ENCODE data around the gene ILF3.
"Not testable (repeated sequence)": the region's sequence is repeated elsewhere in the genome, so short reads cannot be mapped to it uniquely, and the experiment has no call there.

Gene ILF3

DNA sequence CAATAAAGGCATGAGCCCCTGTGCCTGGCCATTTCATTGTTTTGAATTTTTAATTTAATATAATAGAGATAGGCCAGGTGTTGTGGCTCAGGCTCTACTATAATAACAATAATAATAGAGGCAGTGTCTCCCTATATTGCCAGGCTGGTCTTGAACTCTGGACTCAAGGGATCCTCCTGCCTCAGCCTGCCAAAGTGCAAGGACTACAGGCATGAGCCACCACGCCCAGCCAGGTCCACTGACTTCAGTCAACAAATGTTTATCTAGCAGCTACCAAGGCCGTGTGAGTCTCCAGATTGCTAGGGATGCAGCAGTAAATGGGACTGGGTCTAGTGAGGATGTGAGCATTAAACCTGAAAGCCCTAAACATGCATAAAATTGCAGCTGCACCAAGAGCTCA is 13.8 kb upstream of the ILF3 start:
- in situ Hi-C loops (cut with HindIII; ENCODE audit: low pct_ligation_motif_present, low pct_unique_long_range_greater_than_20kb, low sequenced_read_pairs), result no loop called here
- no peak for DNase-seq

DNA sequence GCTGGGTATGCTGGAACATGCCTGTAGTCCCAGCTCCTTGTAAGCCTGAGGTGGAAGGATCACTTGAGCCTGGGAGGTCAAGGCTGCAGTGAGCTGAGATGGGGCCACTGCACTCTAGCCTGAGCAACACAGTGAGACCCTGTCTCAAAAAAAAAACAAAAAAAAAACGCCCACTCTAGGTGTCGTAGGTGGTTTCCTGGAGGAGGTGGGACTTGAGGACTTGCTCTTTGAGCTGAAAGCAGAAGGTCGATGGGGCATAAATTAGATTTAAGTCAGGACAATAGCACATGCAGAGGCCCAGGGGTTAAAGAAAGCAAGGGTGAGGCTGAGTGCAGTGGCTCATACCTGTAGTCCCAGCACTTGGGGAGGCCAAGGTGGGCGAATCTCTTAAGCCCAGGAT is 12.9 kb upstream of the ILF3 start:
- in situ Hi-C loops (cut with HindIII; ENCODE audit: low pct_ligation_motif_present, low pct_unique_long_range_greater_than_20kb, low sequenced_read_pairs), result no loop called here
- DNase-seq, result no peak

DNA sequence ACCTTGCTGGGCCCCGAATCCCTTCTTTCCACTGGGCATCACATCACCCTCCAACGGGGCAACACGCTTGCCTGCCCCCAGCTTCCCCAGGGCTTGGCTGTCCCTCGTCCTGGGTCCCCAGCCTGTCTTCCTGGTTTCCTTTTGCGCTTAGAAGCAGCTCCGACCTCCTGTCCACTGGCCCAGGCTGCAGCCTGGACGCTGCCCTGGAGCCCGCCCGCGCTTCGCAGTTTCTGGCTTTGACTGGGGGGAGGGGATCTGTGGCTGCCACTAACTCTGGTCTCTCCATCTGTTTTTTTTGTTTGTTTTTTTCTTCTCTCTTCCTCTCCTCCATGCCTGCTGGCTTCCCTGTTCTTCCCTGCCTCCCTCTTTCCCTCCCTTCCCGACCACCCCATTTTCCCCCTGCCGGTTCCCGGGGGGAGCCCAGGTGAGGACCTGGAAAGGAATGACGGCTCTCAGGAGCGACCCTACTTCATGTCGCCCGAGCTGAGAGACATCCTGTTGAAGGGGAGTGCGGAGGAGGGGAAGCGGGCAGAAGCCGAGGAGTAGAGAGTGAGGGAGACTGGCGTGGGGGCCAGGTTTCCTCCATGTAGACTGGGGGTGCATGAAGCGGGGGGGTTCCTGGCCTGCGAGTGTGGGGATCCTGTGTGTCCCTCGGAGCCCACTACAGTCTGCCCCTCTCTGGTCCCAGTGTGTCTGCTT is 11.5 kb upstream of the ILF3 start:
- in situ Hi-C loops (cut with HindIII; ENCODE audit: low pct_ligation_motif_present, low pct_unique_long_range_greater_than_20kb, low sequenced_read_pairs), result no loop called here
- no peak for DNase-seq

DNA sequence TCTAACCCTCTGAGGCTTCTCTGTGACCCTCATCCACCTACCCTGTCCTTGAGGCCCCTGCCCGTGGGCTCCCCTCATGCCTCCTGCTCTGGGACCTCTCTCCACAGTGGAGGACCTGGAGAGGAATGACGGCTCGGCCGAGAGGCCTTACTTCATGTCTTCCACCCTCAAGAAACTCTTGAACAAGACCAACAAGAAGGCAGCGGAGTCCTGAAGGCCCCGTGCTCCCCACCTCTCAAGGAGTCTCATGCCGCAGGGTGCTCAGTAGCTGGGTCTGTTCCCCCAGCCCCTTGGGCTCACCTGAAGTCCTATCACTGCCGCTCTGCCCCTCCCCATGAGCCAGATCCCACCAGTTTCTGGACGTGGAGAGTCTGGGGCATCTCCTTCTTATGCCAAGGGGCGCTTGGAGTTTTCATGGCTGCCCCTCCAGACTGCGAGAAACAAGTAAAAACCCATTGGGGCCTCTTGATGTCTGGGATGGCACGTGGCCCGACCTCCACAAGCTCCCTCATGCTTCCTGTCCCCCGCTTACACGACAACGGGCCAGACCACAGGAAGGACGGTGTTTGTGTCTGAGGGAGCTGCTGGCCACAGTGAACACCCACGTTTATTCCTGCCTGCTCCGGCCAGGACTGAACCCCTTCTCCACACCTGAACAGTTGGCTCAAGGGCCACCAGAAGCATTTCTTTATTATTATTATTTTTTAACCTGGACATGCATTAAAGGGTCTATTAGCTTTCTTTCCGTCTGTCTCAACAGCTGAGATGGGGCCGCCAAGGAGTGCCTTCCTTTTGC is 10.8 kb upstream of the ILF3 start:
- no peak for DNase-seq
- in situ Hi-C loops (cut with HindIII; ENCODE audit: low pct_ligation_motif_present, low pct_unique_long_range_greater_than_20kb, low sequenced_read_pairs), result no loop called here

DNA sequence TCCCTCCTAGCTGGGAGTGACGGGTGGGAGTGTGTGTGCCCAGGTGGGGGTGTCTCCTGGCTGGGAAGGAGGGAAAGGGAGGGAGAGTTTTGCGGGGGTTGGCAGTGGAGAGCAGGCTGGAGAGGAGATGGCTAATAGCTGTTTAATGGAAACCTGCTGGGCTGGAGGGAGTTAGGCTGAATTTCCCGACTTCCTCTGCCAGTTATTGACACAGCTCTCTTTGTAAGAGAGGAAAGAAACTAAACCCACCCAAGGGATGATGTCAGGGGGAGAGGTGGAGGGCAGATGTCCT is 10.2 kb upstream of the ILF3 start:
- no peak for DNase-seq
- in situ Hi-C loops (cut with HindIII; ENCODE audit: low pct_ligation_motif_present, low pct_unique_long_range_greater_than_20kb, low sequenced_read_pairs), result no loop called here

DNA sequence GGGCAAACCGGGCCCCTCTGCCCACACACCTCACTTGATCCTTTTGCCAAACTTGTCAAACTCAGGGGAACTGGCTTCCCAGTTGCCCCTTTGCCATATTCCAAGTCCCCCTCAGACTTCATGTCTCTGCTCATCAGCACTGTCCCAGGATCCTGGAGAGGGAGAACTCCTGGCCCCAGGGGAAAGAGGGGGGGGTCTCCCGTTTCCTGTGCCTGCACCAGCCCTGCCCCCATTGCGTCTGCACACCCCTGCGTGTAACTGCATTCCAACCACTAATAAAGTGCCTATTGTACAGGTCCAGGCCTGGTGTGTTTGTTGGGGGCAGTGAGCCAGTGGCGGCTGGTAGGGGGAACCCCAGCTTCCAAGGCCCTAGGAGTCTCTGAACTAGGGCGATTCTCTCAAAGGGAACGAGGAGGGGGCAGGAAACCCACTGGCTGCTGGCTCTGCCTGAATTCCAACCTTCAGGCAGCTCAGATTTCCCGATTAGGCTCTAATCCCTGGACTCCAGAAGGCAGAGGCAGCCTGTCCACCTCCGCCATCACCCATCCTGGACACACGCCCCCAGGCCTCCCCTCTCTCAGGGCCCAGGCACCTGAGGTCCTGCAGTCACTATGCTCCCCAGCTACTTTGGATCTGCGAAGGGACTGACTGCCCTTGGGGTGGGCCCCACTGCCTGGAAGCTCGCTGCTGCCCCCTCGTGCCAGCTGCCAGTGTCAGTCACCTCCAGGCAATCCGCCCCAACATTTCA is 9.7 kb upstream of the ILF3 start:
- peak; percentile 71 for DNase-seq
- in situ Hi-C loops (cut with HindIII; ENCODE audit: low pct_ligation_motif_present, low pct_unique_long_range_greater_than_20kb, low sequenced_read_pairs), result no loop called here

DNA sequence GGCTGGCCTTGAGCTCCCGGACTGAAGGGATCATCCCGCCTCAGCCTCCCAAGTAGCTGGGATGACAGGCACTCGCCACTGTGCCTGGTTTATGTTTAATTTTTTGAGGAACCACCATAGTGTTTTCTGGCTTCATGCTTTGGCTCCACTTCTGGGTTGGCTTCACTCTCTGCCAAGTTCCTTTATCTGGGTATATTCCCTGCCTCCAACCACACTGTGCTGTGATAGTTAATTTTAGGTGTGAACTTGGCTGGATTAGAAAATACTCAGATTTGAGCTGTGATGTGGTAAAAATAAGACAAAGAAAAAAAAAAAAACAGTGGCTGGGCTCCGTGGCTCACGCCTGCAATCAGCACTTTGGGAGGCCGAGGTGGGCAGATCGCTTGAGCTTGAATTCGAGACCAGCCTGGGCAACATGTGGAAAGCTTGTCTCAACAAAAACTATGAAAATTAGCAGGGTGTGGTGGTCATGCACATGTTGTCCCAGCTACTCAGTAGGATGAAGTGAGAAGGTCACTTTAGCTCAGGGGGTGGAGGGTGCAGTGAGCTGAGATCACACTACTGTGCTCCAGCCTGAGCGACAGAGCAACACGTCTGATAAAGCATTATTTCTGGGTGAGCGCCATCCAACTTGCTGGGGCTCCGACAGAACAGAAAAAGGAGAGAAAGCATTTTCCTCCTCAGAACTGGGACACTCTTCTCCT is 7.5 kb upstream of the ILF3 start:
- no peak for DNase-seq
- in situ Hi-C loops (cut with HindIII; ENCODE audit: low pct_ligation_motif_present, low pct_unique_long_range_greater_than_20kb, low sequenced_read_pairs), result no loop called here

DNA sequence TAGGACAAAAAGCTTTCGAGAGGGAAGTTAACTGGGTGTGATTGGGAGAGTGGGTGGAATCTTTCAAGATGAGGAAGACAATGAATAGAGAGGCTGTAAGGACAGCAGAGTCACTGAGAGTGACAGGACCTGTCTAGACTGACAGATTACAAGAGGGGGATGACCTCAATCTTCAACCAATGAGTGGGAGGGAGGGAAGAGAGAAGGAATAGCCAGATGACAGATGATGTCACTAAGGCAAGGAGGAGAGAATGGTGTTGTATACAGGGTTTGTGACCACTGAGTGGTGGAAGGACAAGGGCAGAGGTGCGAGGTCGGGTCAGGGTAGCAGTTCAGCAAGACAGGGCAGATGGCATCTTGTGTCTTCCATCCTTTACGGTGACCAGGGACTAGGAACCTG is 5.8 kb upstream of the ILF3 start:
- in situ Hi-C loops (cut with HindIII; ENCODE audit: low pct_ligation_motif_present, low pct_unique_long_range_greater_than_20kb, low sequenced_read_pairs), result no loop called here
- DNase-seq, result no peak

DNA sequence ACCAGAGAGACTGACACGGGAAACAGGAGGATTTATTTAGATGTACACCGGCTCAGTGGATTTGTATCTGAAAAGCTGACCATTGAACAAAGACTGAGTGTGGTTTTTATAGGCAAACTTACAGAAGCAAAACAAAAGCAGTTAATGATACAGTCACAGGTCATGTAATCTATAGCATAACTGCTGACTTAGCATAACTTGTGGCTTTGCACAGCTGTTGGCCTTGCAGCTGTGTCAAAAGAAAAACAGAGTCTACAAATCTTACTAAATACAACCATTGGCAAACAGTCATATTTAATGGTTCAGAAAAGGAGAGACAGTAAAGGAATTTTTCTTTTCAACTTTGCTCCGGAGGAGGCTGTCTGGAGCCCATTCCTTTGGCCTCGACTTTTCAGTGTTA is 2.3 kb upstream of the ILF3 start:
- in situ Hi-C loops (cut with HindIII; ENCODE audit: low pct_ligation_motif_present, low pct_unique_long_range_greater_than_20kb, low sequenced_read_pairs), result no loop called here
- DNase-seq, result no peak

DNA sequence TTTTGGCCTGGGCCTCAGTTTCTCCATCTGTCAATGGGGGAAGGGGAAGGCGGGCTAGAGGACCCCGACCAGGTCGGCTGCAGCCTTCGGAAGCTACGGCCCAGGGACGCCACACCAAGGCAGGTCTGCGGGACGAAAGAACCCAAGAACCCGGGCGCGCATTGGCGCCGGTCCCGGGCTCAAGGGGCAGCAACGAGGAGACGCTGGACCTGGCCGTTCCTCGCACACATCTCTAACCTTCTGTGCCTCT is 739 bp upstream of the ILF3 start:
- DNase-seq, result no peak
- in situ Hi-C loops (cut with HindIII; ENCODE audit: low pct_ligation_motif_present, low pct_unique_long_range_greater_than_20kb, low sequenced_read_pairs), result no loop called here

DNA sequence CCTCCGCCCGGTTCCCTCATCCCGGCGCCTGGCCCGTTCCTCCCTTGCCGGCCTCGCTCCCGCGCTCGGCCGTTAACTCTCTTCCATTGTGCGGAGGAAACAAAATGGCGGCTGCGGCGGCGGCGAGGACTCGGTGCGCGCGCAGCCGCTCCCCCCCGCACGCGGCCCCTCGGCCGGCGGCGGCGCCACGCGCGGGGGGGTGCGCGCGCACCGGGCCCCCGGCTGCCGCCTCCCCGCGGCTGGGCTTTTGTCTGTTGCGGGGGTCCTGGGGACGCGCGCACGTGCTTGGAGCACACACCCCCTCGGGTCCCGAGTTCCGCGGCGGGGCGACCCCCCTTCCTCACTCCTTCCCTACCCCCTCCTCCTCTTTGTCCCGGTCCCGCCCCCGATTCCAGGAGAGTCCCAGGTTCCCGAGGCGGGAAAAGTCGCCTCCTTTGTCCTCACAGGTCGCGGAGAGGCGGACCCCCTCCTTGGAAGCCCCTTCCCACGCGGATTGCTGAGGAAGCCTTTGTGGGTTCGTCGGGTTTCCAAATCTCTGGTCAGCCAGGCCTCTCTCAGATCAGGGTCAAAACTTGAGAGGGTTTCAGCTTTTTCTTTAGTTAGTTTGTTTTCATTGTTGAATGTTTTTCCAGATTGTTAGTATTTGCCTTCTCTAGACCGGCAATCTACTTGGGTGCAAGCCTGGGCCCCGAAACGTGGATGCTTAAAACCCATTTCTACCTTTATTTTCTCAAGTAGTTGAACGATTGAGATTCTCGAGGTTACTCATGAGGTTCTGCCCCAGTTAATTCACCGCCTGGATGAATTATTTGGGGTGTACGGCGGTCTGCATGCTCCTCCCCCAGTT is 687 bp downstream of the ILF3 start:
- in situ Hi-C loops (cut with HindIII; ENCODE audit: low pct_ligation_motif_present, low pct_unique_long_range_greater_than_20kb, low sequenced_read_pairs), result no loop called here
- peak; percentile 46 for DNase-seq

DNA sequence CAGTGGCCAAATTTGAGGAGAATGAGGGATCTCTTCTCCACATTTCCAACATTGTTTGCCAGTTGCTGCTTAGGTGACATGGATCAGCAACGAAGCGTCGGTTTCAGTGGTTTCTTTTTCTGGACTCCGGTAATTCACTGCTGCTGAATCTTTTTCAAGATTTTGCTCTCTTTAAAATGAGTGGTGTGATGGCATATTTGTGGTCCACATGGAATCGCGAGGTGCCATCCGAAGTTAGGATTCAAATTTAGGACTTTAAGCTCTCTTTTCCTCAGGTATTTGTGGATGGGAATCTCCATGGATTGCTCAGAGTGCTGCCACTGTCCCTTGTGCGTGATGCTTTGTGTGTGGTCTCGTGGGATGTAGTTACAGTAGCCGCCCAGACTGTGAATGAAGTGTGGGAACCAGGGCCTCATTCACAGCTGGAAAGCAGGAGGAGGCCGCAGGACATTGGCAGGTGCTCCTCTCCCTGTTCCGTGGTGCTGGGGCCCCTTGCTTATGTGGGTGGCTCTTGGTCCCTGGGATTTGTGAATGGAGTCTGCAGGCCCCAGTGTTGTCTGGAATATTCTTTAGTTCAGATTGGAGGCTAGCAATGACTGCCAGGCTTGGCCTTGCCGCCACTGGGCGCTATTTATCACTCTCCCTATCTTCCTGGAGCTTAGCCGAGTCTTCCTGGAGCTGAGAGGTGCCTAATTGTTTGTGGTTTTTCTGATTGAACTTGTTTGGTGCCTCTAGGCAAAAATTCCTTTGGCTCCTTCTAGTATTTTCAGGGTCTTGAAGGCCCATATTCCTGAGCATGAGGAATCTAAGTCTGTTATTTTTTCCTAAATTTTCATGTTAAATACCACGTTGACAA is 1.5 kb downstream of the ILF3 start:
- peak; percentile 29 for DNase-seq
- in situ Hi-C loops (cut with HindIII; ENCODE audit: low pct_ligation_motif_present, low pct_unique_long_range_greater_than_20kb, low sequenced_read_pairs), result no loop called here

DNA sequence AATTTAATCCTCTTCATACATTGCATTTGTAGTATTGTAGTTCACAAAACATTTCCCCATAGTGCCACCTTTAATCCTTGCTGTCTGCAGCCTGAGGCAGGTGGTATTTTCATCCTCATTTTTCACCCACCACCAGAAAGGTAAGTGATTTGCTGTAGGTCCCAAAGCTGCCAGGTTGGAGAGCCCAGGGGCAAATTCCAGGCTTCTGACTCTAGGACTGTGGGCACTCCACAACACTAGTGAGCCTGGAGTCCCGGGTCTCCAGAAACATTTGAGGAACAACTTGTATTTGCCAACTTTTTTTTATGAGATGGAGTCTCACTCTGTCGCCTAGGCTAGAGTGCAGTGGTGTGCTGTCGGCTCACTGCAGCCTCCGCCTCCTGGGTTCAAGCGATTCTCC is 6.2 kb downstream of the ILF3 start:
- no peak for DNase-seq
- in situ Hi-C loops (cut with HindIII; ENCODE audit: low pct_ligation_motif_present, low pct_unique_long_range_greater_than_20kb, low sequenced_read_pairs), result no loop called here

DNA sequence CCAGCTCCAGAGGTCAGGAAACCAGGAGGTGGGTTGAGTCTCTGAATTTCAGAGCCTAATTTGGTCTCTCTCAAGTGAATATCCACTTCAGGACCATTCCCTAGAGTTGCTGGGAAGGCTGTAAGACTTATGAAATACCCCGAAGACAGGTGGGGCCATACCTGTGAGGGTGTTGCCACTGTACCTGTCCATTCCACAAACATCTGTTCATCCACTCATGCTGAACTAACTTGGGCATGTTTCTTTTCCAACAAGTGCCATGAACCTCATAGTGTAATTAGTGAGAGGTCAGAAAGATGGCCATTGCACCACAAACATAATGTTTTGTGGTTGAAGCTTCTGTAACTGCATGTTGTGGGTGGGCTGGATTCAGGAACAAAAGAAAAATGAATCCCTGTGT is 7.8 kb downstream of the ILF3 start:
- in situ Hi-C loops (cut with HindIII; ENCODE audit: low pct_ligation_motif_present, low pct_unique_long_range_greater_than_20kb, low sequenced_read_pairs), result no loop called here
- no peak for DNase-seq

DNA sequence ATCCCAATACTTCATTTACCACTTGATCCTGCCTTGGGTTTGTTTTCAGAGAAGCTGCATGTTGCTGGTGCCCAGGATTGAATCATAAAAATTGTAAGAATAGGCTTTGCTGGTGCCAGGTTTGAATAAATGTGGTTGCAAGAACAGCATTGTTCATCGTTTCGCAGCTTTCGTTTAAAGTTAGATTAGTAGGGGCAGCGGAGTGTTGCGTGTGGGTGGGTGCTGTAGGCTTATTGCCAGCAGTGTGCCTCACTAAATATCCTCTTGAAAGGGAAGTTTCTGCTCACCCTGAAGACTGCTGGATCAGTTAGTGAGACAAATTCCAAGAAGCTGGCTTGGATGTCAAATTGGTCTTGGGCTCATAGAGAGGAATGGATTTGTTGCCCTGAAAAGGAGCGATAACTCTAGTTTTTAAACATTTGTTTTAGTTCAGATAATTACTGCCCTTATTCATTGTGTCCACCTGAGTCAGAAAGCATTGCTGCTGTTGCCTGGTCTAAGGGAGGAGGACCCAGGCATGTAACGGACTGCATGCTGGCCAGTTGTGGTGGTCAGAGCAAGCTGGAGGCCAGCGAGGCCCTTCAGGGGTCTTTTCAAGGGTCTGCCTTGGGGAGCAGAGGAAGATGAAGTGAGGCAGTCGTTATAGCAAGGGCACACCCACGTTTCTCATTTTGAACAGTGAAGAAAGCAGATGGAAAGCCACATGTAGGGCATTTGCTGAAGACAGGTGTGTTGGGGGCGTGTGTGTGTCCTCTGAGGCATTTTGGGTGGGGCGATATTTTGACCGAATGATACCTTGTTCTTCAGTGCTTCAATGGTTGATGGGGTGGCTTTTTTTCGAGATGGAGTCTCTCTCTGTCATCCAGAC is 8.5 kb downstream of the ILF3 start:
- in situ Hi-C loops (cut with HindIII; ENCODE audit: low pct_ligation_motif_present, low pct_unique_long_range_greater_than_20kb, low sequenced_read_pairs), result no loop called here
- DNase-seq, result no peak

DNA sequence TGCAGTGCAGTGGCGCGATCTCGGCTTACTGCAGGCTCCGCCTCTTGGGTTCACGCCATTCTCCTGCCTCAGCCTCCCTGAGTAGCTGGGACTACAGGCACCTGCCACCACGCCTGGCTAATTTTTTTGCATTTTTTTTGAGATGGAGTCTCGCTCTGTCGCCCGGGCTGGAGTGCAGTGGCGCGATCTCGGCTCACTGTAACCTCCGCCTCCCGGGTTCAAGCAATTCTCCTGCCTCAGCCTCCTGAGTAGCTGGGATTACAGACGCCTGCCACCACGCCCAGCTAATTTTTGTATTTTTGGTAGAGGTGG is 9.1 kb downstream of the ILF3 start:
- in situ Hi-C loops (cut with HindIII; ENCODE audit: low pct_ligation_motif_present, low pct_unique_long_range_greater_than_20kb, low sequenced_read_pairs); DNase-seq: not testable (repeated sequence)

DNA sequence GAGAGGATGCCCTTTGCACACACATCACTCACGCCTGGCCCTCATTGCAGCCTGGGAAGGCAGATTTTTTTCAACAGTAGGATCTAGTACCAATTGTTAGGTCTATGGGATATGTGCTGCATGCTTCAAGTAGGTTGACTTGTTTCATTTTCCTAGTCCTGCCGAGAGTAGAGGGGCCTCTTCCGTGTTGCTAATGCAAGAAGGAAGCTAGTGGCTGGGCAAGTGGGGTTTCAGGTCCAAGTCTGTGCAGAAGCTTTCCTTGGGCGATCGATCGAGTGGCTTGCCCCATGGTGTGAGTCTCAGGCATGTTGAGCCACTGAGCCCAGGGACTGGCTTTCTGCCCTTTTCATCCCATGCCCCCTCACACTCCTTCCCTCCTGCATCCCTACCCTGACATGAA is 13.7 kb downstream of the ILF3 start:
- no peak for DNase-seq
- in situ Hi-C loops (cut with HindIII; ENCODE audit: low pct_ligation_motif_present, low pct_unique_long_range_greater_than_20kb, low sequenced_read_pairs), result no loop called here

Measured in ACHN (cell line).